Sigmoid colon (tissue), 4 donors: ENCODE data around the gene UBQLN1.

ENCODE experiments used
- EP300 ChIP-seq, 4 donors: sonication (generic); formaldehyde crosslinking; IDR thresholded peaks; one replicate each; pipeline ENCODE4 v1.6.1; 2017; ENCODE audit warnings: antibody characterized with exemption in 4 of 4
- POLR2A ChIP-seq, 2 donors: fragments of 450-650 bp; IDR thresholded peaks; one replicate each; pipeline ENCODE4 v1.6.1; 2016; ENCODE audit warnings: antibody characterized with exemption in 2 of 2, mild to moderate bottlenecking in 2 of 2, moderate library complexity in 2 of 2
- POLR2AphosphoS5 ChIP-seq, 4 donors: sonication (generic); formaldehyde crosslinking; IDR thresholded peaks; one replicate each; pipeline ENCODE4 v1.6.1; 2017; ENCODE audit warnings: antibody characterized with exemption in 4 of 4
- TF ChIP-seq, protein P1 (sequence below), 4 experiments: fragments of 450-650 bp in 3 of 4; fragments of 200-600 bp in 1 of 4; IDR thresholded peaks; one replicate each; pipeline ENCODE4 v1.5.1; 2016 to 2019; ENCODE audit warnings: antibody characterized with exemption in 4 of 4, mild to moderate bottlenecking in 3 of 4, moderate library complexity in 2 of 4

DNA sequence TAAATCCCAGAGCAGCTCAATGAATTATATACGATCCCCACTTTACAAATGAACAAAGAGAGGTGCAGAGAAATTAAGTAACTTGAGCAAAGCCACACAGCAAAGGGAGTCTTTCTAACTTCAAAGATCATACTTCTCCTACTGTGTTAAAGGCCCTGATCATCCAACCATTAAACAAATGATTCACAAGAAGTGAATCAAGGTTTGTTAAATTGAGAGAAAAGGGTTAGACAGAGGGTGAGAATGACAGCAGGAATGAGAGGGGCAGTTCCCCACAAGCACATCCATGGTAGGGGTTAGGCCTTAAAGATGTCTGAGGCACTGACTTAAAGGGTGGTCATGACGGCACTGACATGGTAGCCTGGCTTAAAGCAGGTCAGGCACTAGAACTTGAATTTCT, 74.1 kb downstream of the UBQLN1 start:
- TF ChIP-seq, protein P1, sequence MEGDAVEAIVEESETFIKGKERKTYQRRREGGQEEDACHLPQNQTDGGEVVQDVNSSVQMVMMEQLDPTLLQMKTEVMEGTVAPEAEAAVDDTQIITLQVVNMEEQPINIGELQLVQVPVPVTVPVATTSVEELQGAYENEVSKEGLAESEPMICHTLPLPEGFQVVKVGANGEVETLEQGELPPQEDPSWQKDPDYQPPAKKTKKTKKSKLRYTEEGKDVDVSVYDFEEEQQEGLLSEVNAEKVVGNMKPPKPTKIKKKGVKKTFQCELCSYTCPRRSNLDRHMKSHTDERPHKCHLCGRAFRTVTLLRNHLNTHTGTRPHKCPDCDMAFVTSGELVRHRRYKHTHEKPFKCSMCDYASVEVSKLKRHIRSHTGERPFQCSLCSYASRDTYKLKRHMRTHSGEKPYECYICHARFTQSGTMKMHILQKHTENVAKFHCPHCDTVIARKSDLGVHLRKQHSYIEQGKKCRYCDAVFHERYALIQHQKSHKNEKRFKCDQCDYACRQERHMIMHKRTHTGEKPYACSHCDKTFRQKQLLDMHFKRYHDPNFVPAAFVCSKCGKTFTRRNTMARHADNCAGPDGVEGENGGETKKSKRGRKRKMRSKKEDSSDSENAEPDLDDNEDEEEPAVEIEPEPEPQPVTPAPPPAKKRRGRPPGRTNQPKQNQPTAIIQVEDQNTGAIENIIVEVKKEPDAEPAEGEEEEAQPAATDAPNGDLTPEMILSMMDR (IDR thresholded peaks at IDR 0.05): no peak
- TF ChIP-seq POLR2AphosphoS5 (IDR thresholded peaks at IDR 0.05) (no peak), EP300 (IDR thresholded peaks at IDR 0.05) (no peak), POLR2A (IDR thresholded peaks at IDR 0.05) (no peak)
